22Rv1 (cell line): ENCODE measurements around the gene USP6NL.

Source experiments
- ZFX ChIP-seq: fragments of 450-650 bp; IDR thresholded peaks from 2 replicates; pipeline ENCODE4 v1.6.1; 2017; ENCODE audit warnings: antibody characterized with exemption, borderline replicate concordance
- TF ChIP-seq, protein P1 (sequence below): fragments of 450-650 bp; IDR thresholded peaks from 2 replicates; pipeline ENCODE4 v1.5.1; 2017; ENCODE audit warnings: mild to moderate bottlenecking

DNA sequence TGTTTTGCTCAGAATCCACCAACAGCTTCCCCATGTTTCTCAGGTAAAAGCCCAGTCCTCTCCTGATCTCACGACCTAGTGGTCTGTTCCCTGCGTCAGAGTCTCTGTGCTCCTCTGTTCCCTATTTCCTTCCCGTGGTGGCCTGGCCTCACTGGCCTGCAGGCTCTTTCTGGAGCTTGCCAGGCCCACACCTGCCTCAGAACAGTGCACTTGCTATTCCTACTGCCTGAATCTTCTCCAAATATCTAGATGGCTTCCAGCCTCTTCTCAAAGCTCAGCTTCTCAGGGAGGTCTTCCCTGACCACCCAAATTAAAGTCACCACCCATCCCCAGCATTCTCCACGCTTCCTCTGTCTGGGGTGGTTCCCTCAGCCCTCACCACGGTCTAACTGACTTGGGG lies 165.3 kb downstream of the USP6NL start:
- no peak for TF ChIP-seq ZFX
- TF ChIP-seq, protein P1, sequence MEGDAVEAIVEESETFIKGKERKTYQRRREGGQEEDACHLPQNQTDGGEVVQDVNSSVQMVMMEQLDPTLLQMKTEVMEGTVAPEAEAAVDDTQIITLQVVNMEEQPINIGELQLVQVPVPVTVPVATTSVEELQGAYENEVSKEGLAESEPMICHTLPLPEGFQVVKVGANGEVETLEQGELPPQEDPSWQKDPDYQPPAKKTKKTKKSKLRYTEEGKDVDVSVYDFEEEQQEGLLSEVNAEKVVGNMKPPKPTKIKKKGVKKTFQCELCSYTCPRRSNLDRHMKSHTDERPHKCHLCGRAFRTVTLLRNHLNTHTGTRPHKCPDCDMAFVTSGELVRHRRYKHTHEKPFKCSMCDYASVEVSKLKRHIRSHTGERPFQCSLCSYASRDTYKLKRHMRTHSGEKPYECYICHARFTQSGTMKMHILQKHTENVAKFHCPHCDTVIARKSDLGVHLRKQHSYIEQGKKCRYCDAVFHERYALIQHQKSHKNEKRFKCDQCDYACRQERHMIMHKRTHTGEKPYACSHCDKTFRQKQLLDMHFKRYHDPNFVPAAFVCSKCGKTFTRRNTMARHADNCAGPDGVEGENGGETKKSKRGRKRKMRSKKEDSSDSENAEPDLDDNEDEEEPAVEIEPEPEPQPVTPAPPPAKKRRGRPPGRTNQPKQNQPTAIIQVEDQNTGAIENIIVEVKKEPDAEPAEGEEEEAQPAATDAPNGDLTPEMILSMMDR = no peak
